GM12892 (cell line): ENCODE measurements around the gene ARR3.

Experiments
- POLR2A ChIP-seq: IDR thresholded peaks from 2 replicates; pipeline ENCODE4 v1.6.1; 2011; ENCODE audit warnings: low read depth, low read length, control low read depth
- POLR2AphosphoS5 ChIP-seq: IDR thresholded peaks from 2 replicates; pipeline ENCODE4 v1.6.1; 2011; ENCODE audit warnings: low read depth, low read length, control low read depth

- peak; percentile 73 for TF ChIP-seq POLR2AphosphoS5
- peak; percentile 78; the same call in 1 of the 2 replicates for TF ChIP-seq POLR2A
Measured at GRCh38 chrX:70289793-70290770, 21.9 kb downstream of the ARR3 start, which contains the start of the genes KIF4A and PDZD11.
